Measurements from ENCODE around the gene A1BG. TPM values are rescaled to one million over a fixed set of nuclear protein-coding genes. Genes with fewer than 3 reads are reported as not detected.

A1BG gene, protein sequence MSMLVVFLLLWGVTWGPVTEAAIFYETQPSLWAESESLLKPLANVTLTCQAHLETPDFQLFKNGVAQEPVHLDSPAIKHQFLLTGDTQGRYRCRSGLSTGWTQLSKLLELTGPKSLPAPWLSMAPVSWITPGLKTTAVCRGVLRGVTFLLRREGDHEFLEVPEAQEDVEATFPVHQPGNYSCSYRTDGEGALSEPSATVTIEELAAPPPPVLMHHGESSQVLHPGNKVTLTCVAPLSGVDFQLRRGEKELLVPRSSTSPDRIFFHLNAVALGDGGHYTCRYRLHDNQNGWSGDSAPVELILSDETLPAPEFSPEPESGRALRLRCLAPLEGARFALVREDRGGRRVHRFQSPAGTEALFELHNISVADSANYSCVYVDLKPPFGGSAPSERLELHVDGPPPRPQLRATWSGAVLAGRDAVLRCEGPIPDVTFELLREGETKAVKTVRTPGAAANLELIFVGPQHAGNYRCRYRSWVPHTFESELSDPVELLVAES
- 6.0 and 10.4 TPM in 2 replicates for total RNA-seq

DNA sequence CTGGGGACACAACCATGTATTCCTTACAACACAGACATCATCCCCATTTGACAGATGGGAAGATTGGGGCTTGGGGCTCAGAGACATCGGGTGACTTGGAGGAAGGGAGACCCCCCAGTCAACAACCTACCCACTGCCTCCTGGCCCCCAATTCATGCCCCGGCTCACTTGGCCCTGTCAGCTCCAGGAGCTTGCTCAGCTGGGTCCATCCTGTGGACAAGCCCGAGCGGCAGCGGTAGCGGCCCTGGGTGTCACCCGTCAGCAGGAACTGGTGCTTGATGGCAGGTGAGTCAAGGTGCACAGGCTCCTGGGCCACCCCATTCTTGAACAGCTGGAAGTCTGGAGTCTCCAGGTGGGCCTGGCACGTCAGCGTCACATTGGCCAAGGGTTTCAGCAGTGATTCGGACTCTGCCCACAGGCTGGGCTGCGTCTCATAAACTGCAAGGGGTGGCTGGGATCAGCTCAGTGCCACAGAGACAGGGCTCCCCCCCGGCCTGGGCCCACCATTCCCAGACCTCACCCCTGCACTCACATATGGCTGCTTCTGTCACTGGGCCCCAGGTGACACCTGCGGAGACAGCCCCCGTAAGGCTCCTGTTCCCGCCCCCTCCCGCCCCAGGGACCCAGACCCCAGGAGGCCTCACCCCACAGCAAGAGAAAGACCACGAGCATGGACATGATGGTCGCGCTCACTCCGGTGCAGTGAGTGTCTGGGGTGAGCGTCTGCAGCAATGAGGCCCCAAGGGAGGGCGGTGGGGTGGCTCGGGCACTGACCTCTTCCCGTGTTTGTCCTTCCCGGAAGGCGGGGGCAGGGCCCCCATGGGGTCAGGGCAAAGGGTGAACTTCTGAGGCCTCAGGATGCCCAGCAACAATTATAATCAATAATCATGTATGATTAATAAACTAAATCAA is at the start of gene A1BG:
A1BG (minus strand) TSS at position 733 of the 912 bp plus-strand sequence; CDS start at position 678, 55 bp downstream.

DNA sequence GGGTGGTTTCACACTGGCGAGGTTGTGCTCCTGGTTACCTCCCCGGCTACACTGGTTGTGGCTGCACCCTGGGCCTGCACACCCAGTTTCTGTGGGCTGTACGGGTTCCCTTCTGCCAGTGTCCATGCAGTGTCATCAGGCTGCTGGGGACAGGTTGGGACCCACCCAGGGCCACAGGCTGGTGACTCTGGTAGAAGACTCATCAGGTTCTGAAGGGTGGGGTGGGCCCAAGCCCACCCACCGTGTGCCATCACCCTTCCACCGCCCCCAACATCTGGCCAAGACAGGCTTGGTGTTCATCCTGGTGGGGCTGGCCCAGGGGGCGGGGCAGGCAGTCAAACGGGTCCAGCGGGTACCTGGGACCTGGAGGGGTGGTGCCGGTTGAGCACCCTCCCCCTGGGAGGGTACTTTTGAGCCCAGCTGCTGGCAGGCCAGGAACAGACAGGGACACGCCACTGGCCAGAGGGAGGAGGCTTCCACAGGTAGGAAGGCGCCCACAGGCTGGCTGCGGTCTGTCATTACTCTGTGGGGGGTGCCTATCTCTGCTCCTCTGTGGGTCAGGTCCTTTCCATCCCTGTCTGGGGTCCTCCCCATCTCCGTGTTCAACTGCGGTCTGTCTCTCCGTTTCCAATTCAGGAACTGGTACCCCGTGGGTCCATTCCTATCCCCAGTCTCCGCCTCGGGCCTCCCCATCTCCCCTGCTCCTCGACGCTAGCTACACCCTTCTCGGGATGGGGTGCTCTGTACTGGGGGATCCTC is 42.1 kb upstream of the A1BG start, which contains the start of gene RNF225:
RNF225 (plus strand) TSS at position 437 of the 759 bp plus-strand sequence. CDS start 434 bp downstream, outside the sequence.

DNA sequence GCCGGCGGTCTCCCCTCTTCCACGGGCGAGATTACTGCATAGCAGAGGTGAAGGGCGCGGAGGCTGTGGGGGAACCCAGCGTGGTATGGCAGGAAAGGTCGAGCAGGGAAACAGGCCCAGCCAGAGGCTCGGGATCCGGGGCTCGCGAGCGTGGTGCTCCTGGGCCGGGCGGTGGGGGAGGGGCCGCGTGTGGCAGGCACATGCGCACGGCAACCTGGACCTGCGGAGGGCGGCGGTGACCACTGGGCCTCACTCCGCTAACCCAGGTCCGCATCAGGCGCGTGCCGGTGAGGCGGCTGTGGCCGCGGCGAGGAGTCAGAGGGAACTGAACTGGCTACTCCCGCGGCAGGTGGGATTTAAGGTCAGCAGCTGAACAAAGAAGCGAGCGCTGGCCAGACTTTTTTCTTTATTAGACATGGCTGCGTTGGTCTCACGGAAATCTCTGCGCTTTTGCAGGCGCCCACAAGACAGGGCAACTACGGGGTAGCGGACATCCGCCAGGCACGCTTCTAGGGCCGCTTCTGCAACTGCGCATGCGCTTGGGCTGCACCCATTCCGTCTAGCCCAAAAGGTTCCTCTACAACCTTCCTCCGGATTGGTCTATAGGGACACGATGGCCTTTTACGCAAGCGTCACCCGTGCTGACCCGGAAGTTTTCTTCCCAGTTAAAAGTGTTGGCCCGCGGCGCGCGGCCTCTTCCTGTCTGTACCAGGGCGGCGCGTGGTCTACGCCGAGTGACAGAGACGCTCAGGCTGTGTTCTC is 33.5 kb upstream of the A1BG start, which contains the start of gene RPS5:
RPS5 (plus strand) TSS at position 694 of the 762 bp plus-strand sequence. CDS start 869 bp downstream, outside the sequence.

DNA sequence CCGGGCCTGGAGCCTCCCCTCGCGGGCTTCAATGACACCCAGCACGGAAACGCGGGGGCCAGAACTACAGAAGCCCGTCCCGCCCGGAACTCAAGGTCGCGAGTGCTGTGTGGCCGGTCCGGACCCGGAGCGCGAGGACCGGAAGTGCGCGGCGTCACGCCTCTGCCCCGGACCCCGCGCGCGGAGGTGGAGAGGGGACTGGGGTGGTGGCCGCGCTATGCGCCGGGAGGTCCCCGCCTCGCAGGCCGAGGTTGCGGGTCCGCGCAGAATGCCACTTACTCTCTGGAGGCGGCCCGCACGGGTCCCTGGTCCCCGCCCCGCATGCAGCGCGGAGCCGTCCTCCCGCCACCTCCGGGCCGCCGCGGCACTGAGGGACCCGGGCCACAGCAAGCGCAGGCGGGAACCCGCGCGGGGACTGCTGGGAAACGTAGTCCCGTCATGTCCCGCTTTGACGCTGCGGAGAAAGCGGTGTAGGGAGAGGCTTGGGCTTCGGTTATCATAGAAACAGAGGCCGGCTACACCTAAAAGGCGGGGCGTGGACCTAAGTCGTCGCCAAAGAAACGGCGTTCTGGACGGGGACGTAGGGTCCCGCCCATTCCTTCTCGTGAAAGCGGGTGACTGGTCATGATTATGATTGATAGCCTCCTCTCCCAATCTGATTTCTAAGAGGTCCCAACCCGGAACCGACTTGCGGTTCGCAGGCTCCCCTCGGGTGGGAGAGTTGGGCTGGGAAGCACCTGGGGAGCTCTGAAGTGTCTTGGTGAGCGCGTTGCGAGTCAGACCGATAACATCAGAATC is 27.6 kb upstream of the A1BG start, which contains the start of gene ZNF837:
ZNF837 (minus strand) TSS at position 369 of the 798 bp plus-strand sequence. CDS start 11,698 bp downstream, outside the sequence.

DNA sequence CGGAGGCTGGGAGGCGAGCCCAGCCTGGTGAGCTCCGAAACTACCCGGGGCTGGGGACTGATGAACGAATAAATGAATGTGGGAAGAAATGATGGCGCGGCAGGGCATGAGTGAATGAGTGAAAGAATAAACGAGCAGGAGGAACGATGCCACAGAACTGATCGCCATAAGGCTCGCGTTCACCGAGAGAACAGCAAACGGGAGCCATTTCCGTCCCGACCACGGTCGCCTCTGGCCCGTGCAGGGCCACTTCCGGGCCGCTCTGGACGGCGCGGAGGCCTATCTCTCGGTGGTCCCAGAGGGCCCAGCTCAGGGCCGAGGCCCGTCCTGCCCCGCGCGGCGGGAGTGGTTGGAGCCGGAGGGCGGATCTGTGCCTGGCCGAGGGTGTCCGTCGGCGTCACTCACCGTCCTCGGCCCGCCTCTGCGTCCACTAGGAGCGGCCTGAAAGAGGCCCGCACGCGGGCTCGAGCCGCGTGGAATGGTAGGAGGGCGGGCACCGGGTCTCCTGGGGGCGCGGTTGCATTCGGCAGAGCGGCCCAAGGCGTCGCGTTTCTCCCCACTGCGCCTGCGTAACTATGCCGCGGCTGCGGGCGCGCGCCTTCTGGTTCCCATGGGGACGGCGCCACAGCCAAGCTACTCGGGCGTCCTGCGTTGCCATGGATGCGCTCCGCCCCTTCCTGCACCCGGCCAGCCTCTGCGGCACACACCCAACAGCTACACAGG is 9.1 kb upstream of the A1BG start, which contains the start of gene ZNF497:
ZNF497 (minus strand) TSS at position 480 of the 723 bp plus-strand sequence. CDS start 5,116 bp downstream, outside the sequence.

DNA sequence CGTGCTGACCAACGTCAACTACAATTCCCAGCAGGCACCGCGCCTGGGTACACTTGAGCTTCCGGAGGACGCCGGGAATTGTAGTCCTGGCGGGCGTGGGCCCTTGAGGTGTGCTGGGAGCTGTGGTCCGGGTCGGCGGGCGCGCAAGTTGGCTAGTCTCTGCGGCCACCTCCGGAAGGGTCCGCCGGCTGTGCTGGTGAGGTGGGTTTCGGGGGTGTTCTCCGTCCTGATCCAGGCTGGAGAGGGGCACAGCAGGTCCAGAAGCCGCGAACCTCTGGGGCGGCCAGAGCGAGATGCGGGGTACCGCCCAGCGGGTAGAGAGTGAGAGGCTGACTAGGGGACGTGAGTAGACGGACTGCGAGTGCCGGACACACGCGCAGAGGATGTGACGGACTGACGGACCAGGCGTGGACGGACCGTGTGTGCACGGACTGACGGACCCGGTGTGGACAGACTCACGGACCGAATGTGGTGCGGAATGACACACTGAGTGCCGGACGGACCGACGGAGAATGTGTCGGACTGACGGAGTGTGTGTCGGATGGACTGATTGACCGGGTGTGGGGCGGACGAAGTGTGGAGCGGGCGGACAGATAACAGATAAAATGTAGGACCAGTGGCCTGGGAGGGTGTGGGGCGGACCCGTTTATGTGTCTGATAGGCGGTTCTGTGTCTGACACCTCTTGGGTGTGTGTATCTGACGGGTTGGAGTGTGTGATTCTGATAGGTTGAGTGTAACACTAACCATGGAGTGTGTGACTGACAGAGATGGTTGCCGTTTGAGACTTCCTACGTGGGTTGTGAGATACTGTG is 26.2 kb downstream of the A1BG start, which contains the start of gene ZSCAN22:
ZSCAN22 (plus strand) TSS at position 81 of the 813 bp plus-strand sequence. CDS start 7,809 bp downstream, outside the sequence.

DNA sequence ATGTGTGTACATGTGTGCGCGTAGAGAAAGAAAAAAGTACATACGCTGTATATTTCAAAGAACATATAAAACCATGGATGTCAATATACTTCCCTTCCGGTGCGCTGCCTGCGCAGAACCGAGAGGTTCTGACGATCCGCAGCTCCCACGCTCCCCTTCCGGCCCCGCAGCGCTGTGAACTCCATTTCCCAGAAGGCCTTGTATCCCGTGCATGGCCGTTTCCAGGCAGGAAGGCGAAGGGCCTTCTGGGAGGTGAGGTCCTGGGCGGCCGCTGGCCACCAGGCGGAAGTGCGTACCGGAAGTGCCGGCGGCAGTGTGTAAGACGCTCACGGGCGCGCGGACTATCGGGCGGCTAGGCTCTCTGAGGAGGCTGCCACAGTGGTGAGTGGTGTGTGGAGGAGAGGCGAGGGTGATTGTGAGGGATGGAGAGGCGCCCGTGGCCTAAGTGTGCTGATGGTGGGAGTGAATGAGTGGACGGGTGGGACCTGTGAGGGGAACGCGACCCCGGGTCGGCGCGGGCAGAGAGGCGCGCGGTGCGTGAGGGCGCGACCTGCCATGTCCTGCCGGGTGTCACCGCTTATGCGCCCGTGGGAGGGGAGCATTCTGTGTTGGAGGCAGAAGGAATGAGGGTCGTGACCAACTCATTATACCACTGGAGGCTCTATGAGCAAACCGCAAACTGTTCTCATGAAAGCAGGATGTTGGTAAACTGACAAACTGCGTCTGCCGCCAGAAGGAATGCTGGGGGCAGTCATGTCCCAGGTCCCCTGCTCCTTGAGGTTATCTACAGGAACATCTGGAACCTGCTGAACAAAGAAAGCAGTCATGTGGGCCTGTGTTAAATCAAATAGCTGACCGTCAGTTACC is 48.0 kb downstream of the A1BG start, which contains the start of gene ERVK3-1:
ERVK3-1 (plus strand) TSS at position 313 of the 867 bp plus-strand sequence. CDS start 6,792 bp downstream, outside the sequence.

Other genes with a start within 250 kb of the A1BG start
- 8.6 and 10.1 TPM in 2 replicates for gene ZNF329, start 202.7 kb downstream of the A1BG start, total RNA-seq
- 13.3 and 23.0 TPM in 2 replicates for gene ZNF274, start 170.4 kb downstream of the A1BG start, total RNA-seq
- 45.2 and 54.2 TPM in 2 replicates for gene ZNF544, start 124.6 kb downstream of the A1BG start, total RNA-seq
- gene ZNF8, start 74.5 kb downstream of the A1BG start, total RNA-seq: 3.1 and 4.0 TPM in 2 replicates
- gene ERVK3-1, start 48.1 kb downstream of the A1BG start, total RNA-seq: 17.5 and 22.8 TPM in 2 replicates
- 1.9 and 2.7 TPM in 2 replicates for gene ZSCAN22, start 26.5 kb downstream of the A1BG start, total RNA-seq
- 0.81 and 1.1 TPM in 2 replicates for gene ZNF497, start 9.3 kb upstream of the A1BG start, total RNA-seq
- 0.66 and 1.2 TPM in 2 replicates for gene ZNF837, start 27.5 kb upstream of the A1BG start, total RNA-seq
- gene RPS5, start 33.8 kb upstream of the A1BG start, total RNA-seq: 2,645 and 2,757 TPM in 2 replicates
- gene RNF225, start 42.2 kb upstream of the A1BG start, total RNA-seq: 0.09 TPM in 1 of 2 replicates, not detected in the other
- gene ZNF584, start 55.2 kb upstream of the A1BG start, total RNA-seq: 12.2 and 13.4 TPM in 2 replicates
- gene ZNF132, start 86.7 kb upstream of the A1BG start, total RNA-seq: 6.2 and 6.8 TPM in 2 replicates
- 7.6 and 8.7 TPM in 2 replicates for gene ZNF324B, start 98.1 kb upstream of the A1BG start, total RNA-seq
- gene ZNF324, start 113.6 kb upstream of the A1BG start, total RNA-seq: 11.1 and 12.5 TPM in 2 replicates
- 4.6 and 4.9 TPM in 2 replicates for gene ZNF446, start 122.9 kb upstream of the A1BG start, total RNA-seq
- gene SLC27A5, start 158.5 kb upstream of the A1BG start, total RNA-seq: 10.2 and 16.6 TPM in 2 replicates
- gene ZBTB45, start 166.3 kb upstream of the A1BG start, total RNA-seq: 5.8 and 7.5 TPM in 2 replicates
- 476 and 517 TPM in 2 replicates for gene TRIM28, start 190.6 kb upstream of the A1BG start, total RNA-seq
- 126 and 141 TPM in 2 replicates for gene CHMP2A, start 201.6 kb upstream of the A1BG start, total RNA-seq
- gene UBE2M, start 205.1 kb upstream of the A1BG start, total RNA-seq: 94.9 and 128 TPM in 2 replicates
- gene MZF1, start 219.8 kb upstream of the A1BG start, total RNA-seq: 9.2 and 12.8 TPM in 2 replicates

Measured in endothelial cell of coronary artery (primary cell).